ENCODE results near the gene MFNG. TPM values are rescaled to one million over a fixed set of nuclear protein-coding genes. Genes with fewer than 3 reads are reported as not detected.

MFNG gene
- total RNA-seq, 1 experiment from 2014 or later, result 0.36 TPM

DNA sequence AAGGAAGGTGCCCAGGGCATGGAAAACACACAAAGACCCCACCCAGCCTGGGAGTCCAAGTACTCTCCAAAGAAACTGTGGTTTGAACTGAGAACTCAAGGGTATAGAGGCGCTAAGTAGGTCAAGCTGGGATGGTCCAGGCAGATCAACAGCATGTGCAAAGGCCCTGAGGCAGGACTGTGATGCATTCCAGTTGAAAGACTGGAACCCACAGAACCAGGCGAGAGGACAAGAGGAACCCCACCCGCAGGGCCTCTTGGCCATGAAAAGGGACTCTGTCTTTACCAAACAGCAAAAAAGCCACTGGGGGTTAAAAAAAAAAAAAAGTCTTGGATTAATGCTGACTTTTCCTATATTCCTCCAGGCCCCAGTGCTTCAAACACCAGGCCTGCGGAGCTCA is 18.8 kb upstream of the MFNG start:
- no peak for DNase-seq
- Histone ChIP-seq H3K27ac (no peak overlapping the region), H3K4me3 (no peak overlapping the region), H3K36me3 (peaks cover 50% of the 10 kb centered on the region), H3K4me1 (peaks cover 31% of the 10 kb centered on the region), H3K9me3 (replicated peaks) (no peaks in the 10 kb centered on the region), H3K27me3 (no peaks in the 10 kb centered on the region)

DNA sequence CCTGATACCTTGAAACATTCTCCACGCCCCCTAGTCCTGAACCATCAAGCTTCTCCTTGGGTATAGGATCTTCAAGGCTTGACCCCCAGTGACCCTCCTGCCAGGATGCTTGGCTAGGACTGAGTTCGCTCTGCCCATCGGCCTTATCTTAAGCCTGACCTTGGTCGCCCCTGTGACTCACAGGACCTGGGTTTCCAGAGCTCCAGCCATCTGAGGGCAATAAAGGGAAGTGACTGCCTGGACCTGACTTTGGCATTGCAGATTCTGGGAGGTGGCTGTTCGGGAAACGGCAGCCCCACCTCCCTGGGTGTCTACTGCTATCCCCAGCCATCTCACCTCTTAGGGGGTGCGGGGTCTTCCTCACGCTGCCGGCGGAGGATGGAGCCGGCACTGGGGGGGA is 17.7 kb upstream of the MFNG start:
- Histone ChIP-seq H3K27me3 (no peaks in the 10 kb centered on the region), H3K4me1 (peaks cover 34% of the 10 kb centered on the region), H3K27ac (no peak overlapping the region), H3K36me3 (peaks cover 52% of the 10 kb centered on the region), H3K9me3 (replicated peaks) (no peaks in the 10 kb centered on the region), H3K4me3 (no peak overlapping the region)
- no peak for DNase-seq

DNA sequence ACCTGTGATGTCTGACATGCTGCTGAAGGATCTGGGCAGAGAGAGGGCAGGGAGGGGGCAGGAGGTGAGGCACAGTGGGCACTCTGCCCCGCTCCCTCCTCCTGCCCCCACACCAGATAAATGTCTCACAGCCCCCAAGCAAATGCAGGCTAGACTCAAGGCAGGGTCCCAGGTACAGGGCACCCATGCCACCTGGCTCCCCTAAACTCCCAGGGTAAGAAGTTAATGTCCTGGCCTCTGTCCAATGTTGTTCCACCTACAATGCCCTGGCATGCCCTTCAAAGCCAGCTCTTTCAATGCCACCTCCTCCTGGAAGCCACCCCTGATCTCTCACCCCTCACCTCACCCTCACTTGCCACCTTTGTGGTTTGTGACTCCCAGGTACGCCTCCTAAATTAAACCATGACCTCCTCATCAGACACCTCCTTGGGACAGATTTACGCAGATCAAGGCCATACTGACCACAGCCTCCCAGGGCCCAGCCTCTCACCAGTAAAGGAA is 17.0 kb upstream of the MFNG start:
- Histone ChIP-seq H3K4me3 (no peak overlapping the region), H3K9me3 (replicated peaks) (no peaks in the 10 kb centered on the region), H3K27me3 (no peaks in the 10 kb centered on the region), H3K36me3 (peaks cover 48% of the 10 kb centered on the region), H3K27ac (no peak overlapping the region), H3K4me1 (peaks cover 31% of the 10 kb centered on the region)
- DNase-seq, result no peak

DNA sequence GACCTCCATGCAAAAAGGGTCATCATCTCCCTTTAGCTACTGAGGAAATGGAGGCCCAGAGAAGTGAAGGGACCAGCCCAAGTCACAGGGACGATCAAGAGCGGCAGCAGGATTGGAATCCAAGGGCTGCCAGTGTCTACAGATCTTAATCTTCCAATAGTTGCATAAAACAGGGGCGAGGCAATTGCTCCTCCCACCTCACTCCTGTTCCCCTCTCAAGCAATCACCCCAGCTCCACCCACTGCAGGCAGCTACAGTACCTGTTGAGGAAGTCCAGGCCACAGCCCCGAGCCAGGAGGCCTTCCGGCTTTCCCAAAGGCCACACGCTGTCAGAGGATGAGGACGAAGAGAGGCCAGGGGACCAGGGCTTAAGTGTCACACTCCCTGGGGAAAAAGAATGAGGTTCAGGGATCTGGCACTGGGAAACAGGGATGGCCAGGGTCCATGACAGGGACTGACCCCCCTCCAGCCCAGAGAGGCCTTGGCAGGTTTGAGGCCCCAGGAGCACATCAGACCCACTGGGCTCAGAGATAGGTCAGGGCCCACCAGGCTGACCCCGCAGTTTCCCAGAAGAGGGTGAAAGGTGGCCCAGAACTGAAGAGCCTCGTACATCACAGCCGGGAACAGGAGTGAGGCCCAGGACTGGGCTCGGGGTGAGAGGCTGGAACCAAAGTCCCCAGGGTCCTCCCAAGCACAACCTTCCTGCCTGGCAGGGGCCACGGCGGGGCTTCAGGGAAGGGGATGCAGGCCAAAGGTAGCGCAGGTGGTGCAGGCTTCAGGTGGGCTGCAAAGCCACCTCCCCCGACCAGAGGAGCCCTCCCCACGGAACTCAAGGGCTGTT is 16.4 kb upstream of the MFNG start:
- no peaks in the 10 kb centered on the region for H3K27me3 ChIP-seq
- no peaks in the 10 kb centered on the region for H3K9me3 ChIP-seq (replicated peaks)
- DNase-seq, result no peak
- H3K4me1 ChIP-seq, result peaks cover 38% of the 10 kb centered on the region
- peaks cover 44% of the 10 kb centered on the region for H3K36me3 ChIP-seq
- H3K27ac ChIP-seq, result peak overlapping the region; percentile 49
- no peak overlapping the region for H3K4me3 ChIP-seq

DNA sequence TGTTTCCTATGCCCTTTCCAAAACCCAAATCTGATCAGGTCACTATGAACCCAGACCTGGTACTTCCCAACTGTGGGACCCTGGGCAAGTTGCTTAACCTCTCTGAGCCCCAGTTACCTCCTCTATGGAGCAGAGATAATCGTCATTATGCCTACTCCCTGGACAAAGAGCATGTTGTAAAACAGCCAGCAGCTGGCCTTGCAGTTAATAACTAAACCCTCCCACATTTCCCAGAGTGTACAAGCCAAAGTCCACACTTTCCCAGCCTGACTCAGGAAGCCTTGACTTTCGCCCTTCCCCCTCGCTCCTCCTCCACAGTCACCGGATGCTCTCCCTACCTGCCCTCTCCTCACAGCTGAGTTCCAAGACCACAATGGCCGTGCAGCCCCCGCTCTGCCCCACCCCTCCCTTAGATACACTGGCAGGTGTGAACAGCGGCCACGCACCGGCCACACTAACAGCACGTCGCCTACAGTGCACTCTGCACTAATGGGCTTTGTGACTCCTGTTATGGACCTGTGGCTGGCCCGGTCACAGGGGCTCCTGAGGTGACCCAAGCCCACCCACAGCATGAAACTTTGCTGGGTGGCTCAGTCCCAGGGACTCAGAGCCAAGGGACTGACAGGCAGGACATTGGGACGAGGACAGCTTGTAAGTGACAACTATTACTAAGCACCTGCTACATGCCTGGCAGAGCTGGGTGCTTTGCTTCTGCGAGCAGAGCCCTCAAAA is 15.6 kb upstream of the MFNG start:
- H3K9me3 ChIP-seq (replicated peaks), result no peaks in the 10 kb centered on the region
- no peak overlapping the region for H3K4me3 ChIP-seq
- DNase-seq, result peak; percentile 43 to 67
- H3K4me1 ChIP-seq, result peaks cover 44% of the 10 kb centered on the region
- peak overlapping the region; percentile 49 for H3K27ac ChIP-seq
- H3K27me3 ChIP-seq, result no peaks in the 10 kb centered on the region
- H3K36me3 ChIP-seq, result peaks cover 39% of the 10 kb centered on the region

DNA sequence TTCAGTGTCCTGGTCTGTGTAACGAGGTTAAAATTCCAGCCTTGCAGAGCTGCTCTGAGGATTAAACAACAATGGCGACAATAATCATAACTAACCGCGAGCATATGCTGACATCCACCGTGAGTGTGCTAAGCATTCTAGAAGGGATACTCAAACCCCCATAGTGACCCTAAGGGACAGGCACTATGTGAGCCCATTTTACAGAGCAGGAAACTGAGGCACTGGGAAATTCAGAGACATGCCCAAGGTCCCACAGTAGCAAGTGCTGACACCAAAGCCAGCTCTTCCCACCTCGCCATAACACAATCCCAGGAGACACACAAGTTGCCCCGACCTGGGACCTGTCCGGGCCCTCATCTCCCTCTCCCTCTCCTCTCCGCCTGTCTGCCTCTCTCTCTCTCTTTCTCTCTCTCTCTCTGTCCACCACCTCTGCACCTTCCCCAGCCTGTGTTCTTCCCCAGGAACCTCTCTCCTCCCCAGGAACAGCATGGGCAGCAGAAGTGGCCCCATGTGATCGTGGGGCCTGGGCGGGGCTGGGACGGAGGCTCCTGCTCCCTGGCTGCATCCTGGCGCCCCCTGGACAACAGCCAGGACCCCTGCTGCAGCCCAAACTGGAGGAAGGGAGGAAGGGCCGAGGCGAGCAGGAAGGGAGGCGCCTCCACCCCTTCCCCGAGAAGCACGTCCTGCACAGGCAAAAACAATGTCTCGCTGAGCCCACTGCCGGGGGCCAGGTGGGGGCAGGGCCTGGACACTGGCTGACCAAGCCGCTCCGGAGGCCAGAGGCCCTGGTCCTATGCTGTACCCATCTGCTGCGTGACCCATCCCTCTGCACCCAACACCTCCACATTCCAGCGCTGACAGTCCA is 14.8 kb upstream of the MFNG start:
- no peaks in the 10 kb centered on the region for H3K27me3 ChIP-seq
- H3K9me3 ChIP-seq (replicated peaks), result no peaks in the 10 kb centered on the region
- H3K36me3 ChIP-seq, result peaks cover 38% of the 10 kb centered on the region
- H3K27ac ChIP-seq, result peak overlapping the region; percentile 49
- H3K4me1 ChIP-seq, result peaks cover 45% of the 10 kb centered on the region
- H3K4me3 ChIP-seq, result no peak overlapping the region
- no peak for DNase-seq

DNA sequence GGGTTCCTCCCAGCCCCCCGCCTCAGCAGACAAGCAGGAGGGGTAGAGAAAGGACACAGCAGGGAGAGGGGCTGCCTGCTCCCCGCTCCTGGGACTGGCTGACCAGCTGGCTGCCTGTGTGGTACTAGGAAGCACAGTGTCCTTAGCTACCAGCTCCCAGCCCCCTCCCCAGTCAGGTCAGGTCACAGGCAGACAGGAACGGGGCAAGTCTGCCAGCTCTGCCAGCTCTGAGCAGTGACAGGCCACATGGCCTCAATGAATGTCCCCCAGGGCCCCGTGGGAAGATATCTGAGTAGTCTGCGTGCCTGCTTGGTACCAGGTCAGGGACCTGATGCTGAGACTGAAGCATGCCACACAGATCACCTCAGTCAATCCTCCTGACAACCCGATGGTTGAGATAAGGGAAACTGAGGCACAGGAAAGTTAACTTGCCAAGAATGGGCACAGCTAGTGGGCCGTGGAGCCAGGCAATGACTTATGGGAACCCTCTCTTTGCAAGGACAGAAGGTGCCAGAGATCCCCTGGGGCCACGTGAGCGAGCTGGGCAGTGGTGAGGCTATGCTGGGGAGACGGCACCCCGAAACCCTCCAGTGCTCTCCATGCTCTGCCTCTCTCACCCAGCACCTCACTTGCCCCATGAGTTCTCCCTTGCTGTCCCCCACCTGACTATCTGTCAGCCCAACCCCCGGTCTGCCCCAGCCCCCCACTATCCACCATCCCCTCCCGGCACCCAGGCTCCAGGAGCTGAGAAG is 13.8 kb upstream of the MFNG start:
- Histone ChIP-seq H3K4me1 (peaks cover 45% of the 10 kb centered on the region), H3K27me3 (no peaks in the 10 kb centered on the region)

DNA sequence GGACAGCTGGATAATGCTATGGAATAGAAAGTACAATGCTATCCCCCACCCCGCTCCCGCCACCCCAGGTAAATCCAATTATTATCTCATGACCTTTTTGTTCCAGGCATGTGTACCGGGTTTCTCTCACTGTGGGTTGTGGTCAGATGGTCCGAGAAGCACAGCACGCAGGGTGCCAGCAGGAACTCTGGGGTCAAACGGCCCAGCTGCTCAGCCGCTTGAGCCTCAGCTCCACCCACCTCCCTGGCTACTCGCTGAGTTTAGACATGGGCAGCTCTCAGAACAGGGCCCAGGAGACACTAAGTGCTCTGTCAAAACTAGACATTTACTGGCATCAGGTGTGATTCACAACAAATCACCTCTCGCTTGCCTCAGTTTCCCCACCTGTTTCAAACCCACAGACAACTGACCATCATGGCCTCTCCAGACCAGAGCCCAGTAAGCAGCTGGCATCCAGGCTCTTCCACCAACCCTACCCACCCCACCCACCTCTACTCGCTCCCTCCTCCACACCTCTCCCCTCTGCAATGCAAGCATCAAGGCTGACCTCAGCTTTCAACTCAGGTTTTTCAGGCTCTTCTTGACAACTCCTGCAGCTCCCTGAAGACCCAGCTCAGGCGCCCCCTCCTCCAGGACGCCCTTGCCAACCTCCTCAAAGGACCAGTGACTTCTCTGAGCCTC is 13.0 kb upstream of the MFNG start:
- Histone ChIP-seq H3K4me3 (no peak overlapping the region), H3K27me3 (no peaks in the 10 kb centered on the region), H3K4me1 (peaks cover 45% of the 10 kb centered on the region), H3K36me3 (peaks cover 34% of the 10 kb centered on the region), H3K27ac (peak overlapping the region; percentile 6; the same call in 1 of the 2 replicates), H3K9me3 (replicated peaks) (no peaks in the 10 kb centered on the region)
- DNase-seq, result peak; percentile 42 to 46

More for the DNA sequence above, 13.8 kb upstream of the MFNG start:
- H3K9me3 ChIP-seq (replicated peaks), result no peaks in the 10 kb centered on the region
- peaks cover 38% of the 10 kb centered on the region for H3K36me3 ChIP-seq
- no peak overlapping the region for H3K4me3 ChIP-seq
- no peak for DNase-seq
- H3K27ac ChIP-seq, result 0 out of 2 replicates have a peak overlapping the region, but pooled peaks have one; percentile 6

DNA sequence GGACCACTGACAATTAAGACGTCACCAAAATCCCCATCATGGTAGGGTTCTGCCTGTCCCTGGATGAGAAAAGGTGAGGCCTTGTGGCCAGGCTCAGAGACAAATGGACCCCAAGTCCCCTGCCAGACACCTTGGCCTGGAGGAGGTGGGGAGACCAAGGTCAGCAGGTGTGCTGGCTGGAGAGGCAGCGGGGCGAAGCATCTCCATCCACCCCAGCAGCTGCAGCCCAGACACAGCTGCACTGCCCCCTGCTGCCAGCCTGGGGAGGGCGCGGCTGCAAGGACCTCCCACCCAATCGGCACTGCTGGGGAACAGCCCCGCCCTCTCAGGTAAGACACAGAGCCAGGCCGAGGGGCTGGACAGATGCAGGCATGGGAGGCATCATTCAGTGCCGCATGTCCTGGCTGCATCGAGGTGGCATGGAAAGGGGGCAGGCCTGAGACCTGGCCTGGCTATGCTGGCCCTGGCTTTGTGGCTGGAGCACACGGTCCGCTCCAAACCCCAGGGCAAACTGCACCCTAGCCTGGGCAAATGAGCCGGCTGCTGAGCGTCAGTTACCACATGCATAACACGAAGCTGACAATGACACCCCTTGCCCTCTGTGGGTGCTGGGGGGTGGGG is 12.2 kb upstream of the MFNG start:
- H3K27ac ChIP-seq, result peak overlapping the region; percentile 74
- H3K27me3 ChIP-seq, result no peaks in the 10 kb centered on the region
- peak in 1 of 2 experiments; percentile 51 for DNase-seq
- peaks cover 45% of the 10 kb centered on the region for H3K4me1 ChIP-seq
- H3K9me3 ChIP-seq (replicated peaks), result no peaks in the 10 kb centered on the region
- peaks cover 27% of the 10 kb centered on the region for H3K36me3 ChIP-seq
- no peak overlapping the region for H3K4me3 ChIP-seq

DNA sequence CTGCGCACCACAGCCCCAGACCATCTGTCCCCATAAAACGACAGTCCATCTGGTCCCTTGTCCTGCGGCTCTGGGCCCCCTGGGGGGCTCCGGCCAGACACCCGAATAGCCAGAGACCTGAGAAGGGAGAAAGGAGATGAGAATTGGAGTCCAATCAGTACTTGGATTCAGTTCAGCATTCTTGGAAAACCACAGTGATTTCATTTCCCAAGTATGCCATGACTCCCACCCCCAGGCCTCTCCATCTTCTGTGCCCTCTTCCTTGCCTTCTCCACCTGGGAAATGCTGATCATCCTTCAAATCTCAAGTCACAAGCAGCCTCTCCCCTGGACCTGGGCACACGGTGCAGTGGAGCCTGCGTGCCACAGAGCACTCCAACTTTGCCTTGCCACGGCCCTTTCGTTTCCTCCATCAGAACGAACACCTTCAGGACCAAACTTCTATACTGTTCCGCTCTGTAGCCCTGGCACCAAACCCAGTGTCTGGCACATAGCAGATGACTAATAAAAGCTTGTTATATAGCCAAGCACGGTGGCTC is 10.9 kb upstream of the MFNG start:
- Histone ChIP-seq H3K27me3 (no peaks in the 10 kb centered on the region), H3K4me3 (no peak overlapping the region), H3K36me3 (peaks cover 23% of the 10 kb centered on the region), H3K4me1 (peaks cover 41% of the 10 kb centered on the region), H3K9me3 (replicated peaks) (no peaks in the 10 kb centered on the region), H3K27ac (peak overlapping the region; percentile 74)
- no peak for DNase-seq

DNA sequence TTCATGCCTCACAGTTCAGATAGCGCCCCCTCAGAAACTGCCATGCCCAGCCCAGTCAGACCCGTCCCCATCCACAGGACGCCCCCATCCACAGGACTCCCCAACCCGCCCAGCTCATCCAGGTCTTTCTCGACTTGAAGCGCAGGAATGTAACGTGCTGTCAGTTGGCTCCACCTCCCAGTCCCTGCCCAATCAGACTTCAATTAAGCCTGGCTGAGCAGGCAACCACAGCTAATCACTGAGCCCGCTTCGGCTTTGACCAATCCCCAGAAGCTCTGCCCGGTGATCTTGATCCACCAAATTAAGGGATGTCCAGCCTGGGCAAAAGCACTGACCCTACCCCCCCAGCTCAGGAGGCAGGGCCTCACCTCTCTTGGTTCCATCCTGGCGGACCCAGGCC is 10.5 kb upstream of the MFNG start:
- Histone ChIP-seq H3K4me3 (no peak overlapping the region), H3K36me3 (peaks cover 19% of the 10 kb centered on the region), H3K27ac (peak overlapping the region; percentile 74), H3K9me3 (replicated peaks) (no peaks in the 10 kb centered on the region), H3K27me3 (no peaks in the 10 kb centered on the region), H3K4me1 (peaks cover 36% of the 10 kb centered on the region)
- peak in 1 of 2 experiments; percentile 44 for DNase-seq

DNA sequence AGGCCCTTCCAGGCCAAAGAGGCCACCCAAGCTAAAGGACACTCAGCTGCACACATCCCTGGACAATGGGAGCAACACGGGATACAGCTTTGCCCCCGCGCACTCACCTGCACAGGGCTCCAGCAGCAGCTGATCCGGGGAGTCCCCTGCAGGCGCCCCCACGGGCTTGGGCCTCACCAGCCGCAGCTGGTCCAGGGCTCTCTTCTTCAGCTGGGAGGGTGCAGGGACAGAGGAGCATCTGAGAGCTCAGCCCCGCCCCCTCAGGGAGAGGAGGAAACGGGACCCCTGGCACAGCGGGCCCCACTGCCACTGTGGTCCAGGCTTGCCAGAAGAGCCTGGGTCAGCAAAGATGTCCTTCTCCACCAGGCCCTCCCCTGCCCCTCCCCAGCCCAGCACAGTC is 7.8 kb upstream of the MFNG start:
- no peaks in the 10 kb centered on the region for H3K9me3 ChIP-seq (replicated peaks)
- no peak overlapping the region for H3K27ac ChIP-seq
- H3K27me3 ChIP-seq, result no peaks in the 10 kb centered on the region
- no peak overlapping the region for H3K4me3 ChIP-seq
- no peak for DNase-seq
- H3K4me1 ChIP-seq, result peaks cover 18% of the 10 kb centered on the region
- H3K36me3 ChIP-seq, result peaks cover 23% of the 10 kb centered on the region
